BJ (cell line): ENCODE measurements around the gene ELF2. TPM values are rescaled to one million over a fixed set of nuclear protein-coding genes. Genes with fewer than 3 reads are reported as not detected.
"Not testable (repeated sequence)": the region's sequence is repeated elsewhere in the genome, so short reads cannot be mapped to it uniquely, and the experiment has no call there.

Source experiments
- CTCF ChIA-PET: fragments of 350-600 bp; formaldehyde crosslinking; extraction: SDS; loops from one replicate; lab custom pipeline; 2021; ENCODE audit warnings: antibody characterized with exemption, inconsistent platforms; lab: Yijun Ruan, JAX
- POLR2A ChIA-PET: fragments of 300-600 bp; sonication (Branson Sonifier 250); formaldehyde crosslinking; extraction: SDS; loops from one replicate; lab custom pipeline; 2021; ENCODE audit warnings: antibody characterized with exemption; lab: Charles Lee
- DNase-seq: peaks from one replicate; pipeline ENCODE4 v3.0.0-alpha.2; 2011; ENCODE audit warnings: low read depth
- H3K27me3 ChIP-seq: 2 replicates; pipeline ENCODE4 v1.6.0; 2011; ENCODE audit warnings: low read length; ENCODE audit not compliant: control insufficient read depth, insufficient read depth
- H3K36me3 ChIP-seq: 2 replicates; pipeline ENCODE4 v1.5.1; 2011; ENCODE audit warnings: low read length; ENCODE audit not compliant: control insufficient read depth, insufficient read depth
- H3K4me3 ChIP-seq: 2 replicates; pipeline ENCODE4 v1.5.1; 2011; ENCODE audit warnings: low read depth, mild to moderate bottlenecking, control low read depth, low read length
- CTCF ChIP-seq: IDR thresholded peaks from 2 replicates; pipeline ENCODE4 v1.5.1; 2011; ENCODE audit warnings: low read depth, mild to moderate bottlenecking, control low read depth, inconsistent platforms, low read length, moderate library complexity; ENCODE audit not compliant: insufficient read depth
- polyA plus RNA-seq: library from polyadenylated mRNA; depleted of rRNA; stranded (reverse); fragments of >200 nt; gene quantifications from 2 replicates; pipeline ENCODE4 v1.2.3, GENCODE V29; 2011

Gene ELF2
- polyA plus RNA-seq, 1 experiment, result 23.9 TPM

- TF ChIP-seq CTCF, result no peak
- H3K36me3 ChIP-seq, result no peaks in the 10 kb centered on the region
- ChIA-PET CTCF (interaction anchor here (0.7 kb wide), 1 partner anchor 829 kb away, joined by 3 read pairs; no protein-coding TSS in a partner anchor), POLR2A (no interaction called here)
- DNase-seq, result no peak
- no peaks in the 10 kb centered on the region for H3K27me3 ChIP-seq
- no peak overlapping the region for H3K4me3 ChIP-seq
These were observed 42.5 kb upstream of the ELF2 start for GRCh38 chr4:139219450-139220055.

- ChIA-PET POLR2A (no interaction called here), CTCF (interaction anchor here (1.5 kb wide), 1 partner anchor 13 kb away, joined by 3 read pairs; no protein-coding TSS in a partner anchor)
- no peak for TF ChIP-seq CTCF
- Histone ChIP-seq H3K27me3 (no peaks in the 10 kb centered on the region), H3K36me3 (no peaks in the 10 kb centered on the region), H3K4me3 (no peak overlapping the region)
- DNase-seq, result no peak
These were observed 37.1 kb upstream of the ELF2 start for GRCh38 chr4:139214039-139214534.

- CTCF ChIA-PET, H3K27me3 ChIP-seq: not testable (repeated sequence)
These were observed 36.6 kb upstream of the ELF2 start for GRCh38 chr4:139213633-139214032.

DNA sequence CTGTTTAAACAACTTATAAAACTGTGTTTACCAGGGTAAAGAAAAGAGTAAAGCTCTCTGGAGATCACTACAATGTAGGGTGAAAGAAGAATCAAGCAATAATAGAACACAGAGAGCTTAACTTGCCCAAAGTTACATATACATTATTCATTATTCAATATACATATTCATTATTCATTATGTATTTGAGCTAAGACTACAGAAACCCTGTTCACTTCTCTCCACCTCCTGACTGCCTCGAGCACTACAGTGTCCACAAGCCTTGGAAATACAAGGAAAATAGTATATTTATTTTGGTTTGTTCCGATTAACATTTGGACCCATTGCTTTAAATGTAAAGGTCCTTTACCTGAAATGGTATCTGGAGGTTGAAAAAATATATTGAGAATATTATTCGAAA lies 35.9 kb upstream of the ELF2 start:
- DNase-seq, result no peak
- CTCF ChIA-PET, result no interaction called here
- Histone ChIP-seq H3K36me3 (no peaks in the 10 kb centered on the region), H3K4me3 (no peak overlapping the region), H3K27me3 (no peaks in the 10 kb centered on the region)
- POLR2A ChIA-PET, result no interaction called here
- TF ChIP-seq CTCF, result no peak

More at GRCh38 chr4:139213633-139214032, 36.6 kb upstream of the ELF2 start:
- H3K4me3 ChIP-seq, H3K36me3 ChIP-seq, DNase-seq, POLR2A ChIA-PET: not testable (repeated sequence)

- no peak for DNase-seq
- POLR2A ChIA-PET, result no interaction called here
- no peaks in the 10 kb centered on the region for H3K36me3 ChIP-seq
- TF ChIP-seq CTCF, result no peak
- no peaks in the 10 kb centered on the region for H3K27me3 ChIP-seq
- H3K4me3 ChIP-seq, result no peak overlapping the region
- CTCF ChIA-PET, result interaction anchor here (0.7 to 1.0 kb wide), 4 partner anchors 12 to 181 kb away, joined by 3 read pairs; no protein-coding TSS in a partner anchor
These were observed 33.5 kb upstream of the ELF2 start for GRCh38 chr4:139210486-139210885.
